Stimulated activated CD8-positive, alpha-beta memory T cell treated with anti-CD3 and anti-CD28 coated beads, Interleukin-15, amount 100 ng/mL, for 4 hours (primary cell): ENCODE measurements around the gene TRIM47.

Source experiments
- DNase-seq, 2 donors: peaks; one replicate each; pipeline ENCODE4 v3.0.0-alpha.2; 2020; ENCODE audit warnings: low read depth in 2 of 2

Gene TRIM47

GRCh38 chr17:75908201-75908600 is 29.8 kb upstream of the TRIM47 start:
- DNase-seq = no peak

GRCh38 chr17:75906143-75906884 is 27.9 kb upstream of the TRIM47 start:
- no peak for DNase-seq

- DNase-seq = peak; percentile 80 to 90
These were observed 26.6 kb upstream of the TRIM47 start, which contains the start of gene MRPL38 for GRCh38 chr17:75904749-75905521. MRPL38 (minus strand) TSS chr17:75904884; CDS start chr17:75904875, 9 bp downstream.

- DNase-seq = no peak
These were observed 24.0 kb upstream of the TRIM47 start for GRCh38 chr17:75902406-75902805.

GRCh38 chr17:75901727-75902126 is 23.3 kb upstream of the TRIM47 start:
- no peak for DNase-seq

- no peak for DNase-seq
These were observed 22.5 kb upstream of the TRIM47 start for GRCh38 chr17:75900691-75901533.

- no peak for DNase-seq
These were observed 21.5 kb upstream of the TRIM47 start for GRCh38 chr17:75899767-75900468.

GRCh38 chr17:75899353-75899752 is 21.0 kb upstream of the TRIM47 start:
- DNase-seq = no peak

- no peak for DNase-seq
These were observed 20.4 kb upstream of the TRIM47 start for GRCh38 chr17:75898791-75899190.

- no peak for DNase-seq
These were observed 19.7 kb upstream of the TRIM47 start for GRCh38 chr17:75898065-75898464.

- no peak for DNase-seq
These were observed 19.0 kb upstream of the TRIM47 start for GRCh38 chr17:75897160-75898019.

- DNase-seq = peak; percentile 65
These were observed 18.2 kb upstream of the TRIM47 start, which contains the start of gene TRIM65 for GRCh38 chr17:75896415-75897159. TRIM65 (minus strand) TSS chr17:75896951; CDS start chr17:75896937, 14 bp downstream.

GRCh38 chr17:75895370-75896155 is 17.2 kb upstream of the TRIM47 start:
- DNase-seq = no peak

- DNase-seq = no peak
These were observed 15.8 kb upstream of the TRIM47 start for GRCh38 chr17:75894049-75894733.

- no peak for DNase-seq
These were observed 15.1 kb upstream of the TRIM47 start for GRCh38 chr17:75893305-75894048.

GRCh38 chr17:75892556-75893224 is 14.3 kb upstream of the TRIM47 start:
- DNase-seq = no peak
